NK-92 (cell line): ENCODE measurements around the gene CNOT11.

ENCODE experiments used
- DNase-seq: peaks from one replicate; lab custom pipeline; 2025; ENCODE audit not compliant: unreplicated experiment; lab: John Stamatoyannopoulos, UW

CNOT11 gene

DNA sequence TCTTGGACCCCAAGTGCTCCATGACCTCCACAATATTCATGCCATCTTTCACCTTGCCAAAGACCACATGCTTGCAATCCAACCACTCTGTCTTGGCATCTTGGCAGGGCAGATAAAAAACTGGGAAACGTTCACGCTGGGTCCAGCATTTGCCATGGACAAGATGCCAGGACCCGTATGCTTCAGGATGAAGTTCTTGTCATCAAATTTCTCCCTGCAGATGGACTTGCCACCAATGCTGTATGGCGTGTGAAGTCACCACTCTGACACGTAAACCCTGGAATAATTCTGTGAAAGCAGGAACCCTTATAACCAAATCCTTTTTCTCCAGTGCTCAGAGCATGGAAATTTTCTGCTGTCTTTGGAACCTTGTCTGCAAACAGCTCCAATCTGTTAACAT is 21.5 kb downstream of the CNOT11 start:
- DNase-seq, result no peak

DNA sequence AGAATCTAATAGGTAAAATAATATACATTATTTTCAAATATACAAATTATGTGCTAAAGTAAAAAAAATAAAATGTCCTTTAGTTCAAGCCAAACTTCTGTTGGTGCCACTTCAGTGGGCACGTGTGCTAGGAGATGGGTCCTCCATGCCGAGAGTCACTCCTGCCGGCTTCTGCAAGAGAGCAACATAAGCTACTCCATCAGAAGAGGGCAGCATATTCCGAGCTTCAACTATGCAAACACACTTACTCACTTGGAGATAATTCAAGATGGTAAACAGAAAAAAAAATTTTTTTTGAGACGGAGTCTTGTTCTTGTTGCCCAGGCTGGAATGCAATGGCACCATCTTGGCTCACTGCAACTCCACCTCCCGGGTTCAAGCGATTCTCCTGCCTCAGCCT is 24.4 kb downstream of the CNOT11 start:
- DNase-seq, result no peak

DNA sequence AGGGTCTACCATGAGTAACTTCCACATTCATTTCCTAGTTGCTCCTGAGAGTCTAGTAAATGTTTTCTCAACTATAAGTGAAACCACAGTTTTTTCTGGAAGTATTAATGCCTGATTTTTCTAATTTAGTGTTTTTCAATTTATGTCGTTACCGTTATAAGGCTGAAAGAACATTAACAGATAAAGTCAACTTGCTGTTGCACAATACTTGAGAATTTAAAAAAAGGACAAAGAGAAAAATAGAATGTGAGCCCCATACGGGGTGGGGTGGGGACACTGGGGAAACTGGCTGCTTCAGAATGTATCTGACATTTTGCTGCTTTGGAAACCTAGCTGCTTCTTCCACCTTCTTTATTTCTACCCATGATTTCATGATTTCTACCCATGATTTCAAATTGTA is 26.2 kb downstream of the CNOT11 start:
- DNase-seq, result no peak

DNA sequence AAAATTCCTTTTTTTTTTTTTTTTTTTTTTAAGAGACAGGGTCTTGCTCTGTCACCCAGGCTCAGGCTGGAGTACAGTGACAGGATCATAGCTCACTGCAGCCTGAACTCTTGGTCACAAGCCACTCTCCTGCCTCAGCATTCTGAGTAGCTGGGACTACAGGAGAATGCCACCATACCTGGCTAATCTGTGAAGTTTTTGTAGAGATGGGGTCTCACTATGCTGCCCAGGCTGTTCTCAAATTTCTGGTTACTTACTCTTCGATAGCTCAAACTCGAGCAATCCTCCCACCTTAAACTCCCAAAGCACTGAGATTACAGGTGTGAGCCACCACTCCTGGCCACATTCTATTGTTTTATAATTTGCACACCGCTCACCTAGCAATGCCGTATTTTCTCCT is 28.8 kb downstream of the CNOT11 start:
- DNase-seq, result no peak

DNA sequence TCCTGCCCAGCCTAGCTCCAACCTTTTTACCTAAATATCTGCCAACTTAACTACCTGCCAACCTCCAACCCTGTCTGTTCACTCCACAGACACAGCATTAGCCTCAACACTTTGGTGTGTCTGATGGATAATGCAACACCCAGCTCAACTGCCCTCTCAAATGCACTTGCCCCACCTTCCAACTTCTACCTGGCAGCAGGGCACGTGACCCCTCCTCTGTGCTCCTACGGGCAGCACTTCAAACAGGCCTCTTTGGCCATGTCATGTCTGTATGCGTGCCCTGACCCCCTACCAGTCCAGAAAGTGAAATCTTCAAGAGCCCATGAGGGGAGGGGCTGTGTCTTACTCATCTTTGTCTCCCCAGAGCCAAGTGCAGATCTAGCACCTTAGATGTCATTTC is 30.3 kb downstream of the CNOT11 start:
- DNase-seq, result no peak

DNA sequence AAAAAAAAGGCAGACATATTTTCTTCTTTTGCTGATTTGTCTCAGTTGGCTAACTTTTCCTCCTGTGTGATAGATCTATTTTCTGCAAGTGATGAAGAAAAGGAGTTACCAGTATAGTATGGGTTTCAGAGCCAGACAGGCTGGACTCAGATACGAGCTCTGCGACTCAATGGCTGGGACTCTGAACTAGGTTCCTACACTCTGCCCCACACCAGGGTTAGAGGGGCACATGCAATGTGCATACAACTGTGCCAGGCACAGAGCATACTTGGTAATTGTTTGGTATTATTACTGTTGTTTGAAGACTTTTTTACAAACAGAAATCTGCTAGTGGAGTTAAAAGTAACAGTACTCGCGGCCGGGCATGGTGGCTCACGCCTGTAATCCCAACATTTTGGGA is 34.0 kb downstream of the CNOT11 start:
- no peak for DNase-seq

DNA sequence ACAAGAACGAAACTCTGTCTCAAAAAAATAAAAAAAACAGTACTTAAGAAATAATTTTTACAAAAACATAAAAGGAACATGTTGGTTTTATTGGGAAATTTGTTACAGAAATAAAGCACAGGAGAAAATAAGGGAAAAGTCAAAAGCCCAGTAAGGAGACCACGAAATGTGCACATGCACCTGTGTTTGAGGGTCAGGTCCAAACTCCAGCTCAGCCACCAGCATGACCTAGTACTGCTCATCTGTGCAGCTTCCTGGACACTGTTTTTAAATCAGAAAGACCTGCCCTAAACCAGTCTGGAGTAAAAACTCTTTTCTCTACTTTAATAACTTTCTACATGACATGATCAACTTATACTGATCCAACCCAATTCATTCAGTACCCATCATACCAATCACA is 34.6 kb downstream of the CNOT11 start:
- DNase-seq, result no peak

DNA sequence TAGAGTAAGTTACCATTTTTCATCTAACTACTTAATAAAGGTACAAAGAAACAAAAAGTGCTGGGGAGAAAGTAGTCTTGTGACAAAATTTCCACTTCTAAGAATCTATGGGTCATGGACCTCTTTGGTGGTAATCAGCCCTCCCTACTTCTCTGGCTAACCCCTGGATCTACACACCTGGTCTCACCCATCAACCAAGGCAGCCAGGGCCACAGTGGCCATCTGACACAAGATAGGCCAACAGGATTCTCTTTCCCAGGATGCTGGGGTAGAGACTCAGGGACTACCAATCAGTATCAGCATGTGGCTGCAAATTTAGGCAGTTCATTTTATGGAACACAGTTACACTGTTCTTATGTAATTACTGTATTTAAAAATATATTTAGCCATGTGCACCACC is 38.0 kb downstream of the CNOT11 start:
- DNase-seq, result no peak

DNA sequence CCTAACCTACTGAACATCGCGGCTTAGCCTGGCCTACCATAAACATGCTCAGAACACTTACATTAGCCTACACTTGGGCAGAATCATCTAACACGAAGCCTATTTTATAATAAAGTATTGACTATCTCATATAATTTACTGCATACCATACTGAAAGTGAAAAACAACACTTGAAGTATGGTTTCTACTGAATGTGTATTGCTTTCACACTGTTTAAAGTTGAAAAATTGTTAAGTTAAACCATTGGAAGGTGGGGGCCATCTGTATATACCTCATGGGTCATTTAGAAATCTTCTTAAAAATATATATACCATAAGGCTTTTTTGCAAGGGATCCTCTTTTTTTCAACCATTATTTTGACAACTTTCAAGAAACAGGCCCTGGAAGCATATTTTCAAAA is 39.3 kb downstream of the CNOT11 start:
- no peak for DNase-seq

DNA sequence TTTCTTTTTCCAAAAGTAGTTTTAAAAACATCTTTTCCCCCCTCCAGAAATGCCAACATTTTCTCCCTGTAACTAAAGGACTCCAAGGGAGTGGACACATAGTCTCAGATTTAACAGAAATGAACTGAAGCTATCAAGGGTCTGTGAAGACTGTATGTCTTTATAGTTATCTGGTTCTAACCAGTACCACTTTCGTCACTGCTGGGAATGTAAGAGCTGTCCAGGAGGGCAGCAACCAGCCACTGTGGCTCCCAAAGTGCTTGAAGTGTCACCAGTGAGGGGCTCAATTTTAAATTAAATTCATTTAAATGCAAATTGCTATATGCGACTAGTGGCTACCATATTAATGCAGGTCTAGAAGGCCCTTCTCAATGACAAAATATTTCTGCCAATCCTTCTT is 40.9 kb downstream of the CNOT11 start:
- DNase-seq, result no peak

DNA sequence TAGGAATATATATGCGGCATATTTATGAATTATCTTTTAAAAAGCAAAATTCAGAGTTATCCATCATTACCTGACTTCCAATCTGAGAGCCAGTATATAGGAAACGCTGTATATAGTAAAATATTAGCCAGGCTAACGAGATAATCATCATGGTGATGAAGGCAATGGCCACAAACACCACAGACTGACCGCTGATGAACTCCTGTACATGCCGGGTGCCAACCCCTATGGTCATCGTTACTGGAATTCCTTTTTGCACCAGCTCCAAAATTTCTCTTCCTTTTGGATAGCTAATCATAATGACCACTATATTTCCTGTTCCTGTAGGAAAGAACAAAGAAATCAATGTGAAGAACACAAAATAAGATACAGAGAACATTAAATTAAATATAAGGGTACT is 42.2 kb downstream of the CNOT11 start:
- DNase-seq, result no peak

DNA sequence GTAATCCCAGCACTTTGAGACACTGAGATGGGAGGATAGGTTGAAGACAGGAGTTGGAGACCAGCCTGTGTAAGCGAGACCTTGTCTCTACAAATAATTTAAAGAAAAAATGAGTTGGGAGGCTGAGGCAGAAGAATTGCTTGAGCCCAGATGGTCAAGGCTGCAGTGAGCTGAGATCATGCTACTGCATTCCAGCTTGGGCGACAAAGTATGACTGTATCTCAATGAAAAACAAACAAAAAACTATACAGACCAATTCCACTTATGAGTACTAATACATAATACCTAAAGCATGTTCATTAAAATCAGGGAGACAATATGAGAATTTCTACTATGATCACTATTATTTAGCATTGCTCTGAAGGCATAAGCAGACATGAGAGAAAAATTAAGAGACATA is 43.2 kb downstream of the CNOT11 start:
- DNase-seq, result no peak

DNA sequence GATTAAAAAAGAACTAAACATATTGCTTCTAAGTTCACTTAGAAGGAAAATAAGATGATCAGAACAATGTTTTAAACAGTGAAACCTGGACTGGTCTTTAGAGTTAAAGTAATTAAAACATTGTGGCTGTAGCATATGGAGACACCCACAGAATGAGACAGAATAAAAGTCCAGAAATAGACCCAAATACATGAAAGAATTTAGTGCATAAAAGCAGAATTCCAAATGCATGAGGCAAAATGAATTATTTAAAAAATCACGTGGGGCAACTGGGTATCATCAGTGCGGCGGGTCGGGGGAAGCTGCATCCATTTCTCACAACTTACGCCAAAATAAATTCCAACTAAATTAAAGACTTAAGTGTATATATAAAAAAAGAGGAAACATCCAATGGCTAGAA is 43.7 kb downstream of the CNOT11 start:
- no peak for DNase-seq

DNA sequence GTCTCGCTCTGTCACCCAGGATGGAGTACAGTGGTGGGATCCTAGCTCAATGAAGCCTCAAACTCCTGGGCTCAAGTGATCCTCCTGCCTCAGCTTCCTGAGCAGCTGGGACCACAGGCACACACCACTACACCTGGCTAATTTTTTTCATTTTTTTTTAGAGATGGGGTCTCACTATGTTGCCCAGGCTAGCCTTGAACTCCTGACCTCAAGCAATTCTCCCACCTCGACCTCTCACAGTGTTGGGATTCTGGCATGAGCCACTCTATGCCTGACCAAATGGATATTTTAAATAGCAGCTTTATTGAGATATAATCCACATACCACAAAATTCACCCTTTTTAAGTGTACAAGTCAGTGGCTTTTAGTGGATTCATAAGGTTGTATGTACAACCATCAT is 44.7 kb downstream of the CNOT11 start:
- DNase-seq, result no peak

DNA sequence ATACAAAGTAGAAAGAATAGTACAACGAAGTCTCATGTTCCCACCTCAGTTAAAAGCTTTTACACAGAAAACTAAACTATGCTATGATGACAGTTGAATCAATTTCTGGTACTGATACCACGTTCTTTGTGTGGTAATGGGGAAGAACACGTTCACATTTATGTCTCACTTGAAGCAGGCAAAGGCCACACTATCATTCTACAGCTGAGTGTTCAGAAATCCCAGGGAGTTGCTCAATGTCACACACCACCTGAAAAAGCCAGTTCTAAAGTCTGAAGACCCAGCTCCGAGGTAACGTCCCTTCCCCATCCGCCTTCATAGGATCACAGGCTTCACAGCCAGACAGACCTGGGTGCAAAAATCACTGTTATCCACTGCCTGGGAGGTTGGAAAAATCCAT is 46.9 kb downstream of the CNOT11 start:
- DNase-seq, result no peak

DNA sequence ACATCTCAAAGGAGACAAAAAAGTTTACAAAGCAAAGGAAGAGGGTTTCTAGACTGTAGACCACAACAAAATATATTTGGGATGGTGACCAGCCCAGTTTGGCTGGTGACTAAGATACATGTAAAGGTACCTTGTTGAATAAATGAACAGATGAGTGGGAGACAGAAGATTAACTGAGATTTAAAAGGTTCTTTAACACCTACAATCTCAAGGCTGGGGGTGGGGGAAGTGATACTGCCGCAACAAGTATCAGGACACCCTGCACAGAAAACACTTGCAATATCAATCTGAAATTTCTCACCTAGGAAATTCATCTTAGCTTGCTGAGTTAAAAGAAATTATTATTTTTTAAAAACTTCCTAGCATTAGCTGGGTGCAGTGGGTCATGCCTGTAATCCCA is 47.5 kb downstream of the CNOT11 start:
- no peak for DNase-seq

DNA sequence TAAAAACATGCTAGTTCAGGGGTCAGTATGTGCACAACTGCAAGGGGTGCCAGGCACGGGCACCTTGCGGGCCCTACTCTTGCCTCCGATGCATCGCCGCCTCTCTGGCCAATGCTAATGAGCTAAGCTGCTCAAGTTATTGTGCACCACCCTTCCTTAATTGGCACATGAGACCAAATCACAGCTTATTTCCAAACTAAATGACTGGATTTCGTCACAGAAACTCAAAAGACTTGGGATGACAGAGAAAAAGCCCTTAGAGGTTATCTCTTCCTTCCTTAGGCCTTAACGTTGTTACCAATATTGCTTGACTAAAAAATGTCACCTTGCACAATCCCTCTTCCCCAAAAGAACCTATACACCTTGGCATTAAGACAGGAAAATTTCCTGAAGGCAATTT is 48.1 kb downstream of the CNOT11 start:
- no peak for DNase-seq

DNA sequence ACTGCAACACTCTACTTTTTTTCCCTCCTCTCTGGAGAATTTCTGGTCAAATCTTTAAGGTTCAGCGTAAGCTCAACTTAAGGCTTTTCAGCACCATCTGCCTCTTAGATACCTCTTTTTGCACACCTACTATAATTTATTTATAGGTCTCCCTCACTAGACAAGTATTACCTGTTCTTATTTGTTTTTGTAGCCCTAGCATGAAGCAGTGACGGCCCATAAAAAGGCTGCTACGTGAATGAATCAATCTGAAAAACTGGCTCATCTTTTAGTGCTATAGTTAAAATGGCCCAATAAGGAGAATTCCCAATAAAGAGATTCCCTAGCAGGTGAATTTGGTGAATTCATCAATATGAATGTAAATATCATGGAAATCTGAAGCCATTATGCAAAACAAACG is 49.3 kb downstream of the CNOT11 start:
- no peak for DNase-seq

DNA sequence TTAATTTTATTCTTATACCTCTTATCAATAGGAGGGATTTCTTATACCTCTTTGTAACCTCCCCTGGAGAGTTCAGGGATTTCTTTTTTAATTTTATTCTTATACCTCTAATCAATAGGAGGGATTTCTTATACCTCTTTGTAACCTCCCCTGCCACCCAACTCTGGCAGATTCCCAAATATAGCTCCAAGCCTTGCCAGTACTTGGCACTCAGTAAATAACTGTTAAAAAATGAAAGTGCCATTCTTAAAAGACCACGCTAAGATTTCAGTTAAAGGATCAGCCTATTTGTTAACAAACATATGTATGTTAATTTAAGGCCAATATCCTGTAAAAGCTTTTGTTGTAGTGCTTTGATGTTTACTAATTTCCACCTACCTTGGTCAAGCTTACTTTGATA is 51.0 kb downstream of the CNOT11 start:
- no peak for DNase-seq

DNA sequence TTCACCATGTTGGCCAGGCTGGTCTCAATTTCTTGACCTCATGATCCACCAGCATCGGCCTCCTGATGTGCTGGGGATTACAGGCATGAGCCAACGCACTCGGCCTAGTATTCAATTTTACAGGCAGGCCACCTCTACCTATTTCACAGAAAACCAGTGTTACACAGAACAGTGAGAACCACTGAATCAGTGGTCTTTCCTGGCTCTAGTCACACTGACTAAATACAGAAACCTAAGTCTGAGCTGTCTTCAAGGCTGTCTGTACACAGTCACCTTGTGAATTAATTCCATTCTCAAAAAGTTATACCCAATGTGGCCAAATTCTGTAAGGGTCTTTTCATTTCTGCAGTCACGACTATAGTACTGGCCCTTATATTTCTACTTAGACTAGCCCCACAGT is 52.3 kb downstream of the CNOT11 start:
- no peak for DNase-seq

DNA sequence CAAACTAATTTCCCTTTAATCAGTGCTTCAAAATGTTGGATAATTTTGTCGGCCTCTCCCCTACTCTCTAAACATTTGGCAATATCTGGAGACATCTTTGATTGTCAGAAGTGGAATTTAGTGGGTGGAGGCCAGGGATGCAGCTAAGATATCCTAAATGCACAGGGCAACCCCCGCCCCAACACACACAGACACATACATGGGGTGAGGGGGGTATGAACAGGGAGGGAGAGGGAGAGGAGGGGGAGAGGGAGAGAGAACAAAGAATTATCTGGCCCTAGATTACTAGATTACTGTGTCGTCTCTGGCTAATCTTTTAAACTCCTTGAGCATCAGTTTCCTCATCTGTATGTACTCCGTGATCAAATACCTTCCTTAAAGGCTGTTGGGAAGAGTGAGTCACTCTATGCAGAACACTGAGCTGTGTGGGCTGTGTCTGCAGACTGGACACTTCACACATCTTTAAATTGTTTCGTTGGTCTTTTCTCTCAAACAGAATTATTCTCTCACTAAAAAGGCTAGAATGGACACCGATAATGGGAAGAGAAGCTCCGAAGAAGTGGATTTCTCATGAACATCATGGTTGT is 52.9 kb downstream of the CNOT11 start:
- DNase-seq, result no peak

DNA sequence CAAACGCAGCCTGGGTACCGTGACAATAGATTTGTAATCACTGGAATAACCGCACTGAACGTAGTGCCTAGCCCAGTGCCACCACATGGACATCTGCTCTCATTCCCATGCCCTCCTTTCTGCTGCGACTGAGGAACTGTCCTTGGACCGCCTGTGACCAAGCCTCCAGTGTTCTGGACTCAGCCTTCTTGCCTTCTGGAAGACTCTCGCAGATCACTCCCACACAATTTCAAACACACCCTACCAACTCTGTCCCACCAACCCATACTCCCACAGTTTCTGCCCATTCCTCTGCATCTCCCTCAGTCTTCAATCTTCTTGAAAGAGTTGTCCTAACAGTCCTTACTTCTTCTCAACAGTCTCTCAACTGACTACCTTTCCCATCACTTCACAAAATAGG is 53.7 kb downstream of the CNOT11 start:
- no peak for DNase-seq

DNA sequence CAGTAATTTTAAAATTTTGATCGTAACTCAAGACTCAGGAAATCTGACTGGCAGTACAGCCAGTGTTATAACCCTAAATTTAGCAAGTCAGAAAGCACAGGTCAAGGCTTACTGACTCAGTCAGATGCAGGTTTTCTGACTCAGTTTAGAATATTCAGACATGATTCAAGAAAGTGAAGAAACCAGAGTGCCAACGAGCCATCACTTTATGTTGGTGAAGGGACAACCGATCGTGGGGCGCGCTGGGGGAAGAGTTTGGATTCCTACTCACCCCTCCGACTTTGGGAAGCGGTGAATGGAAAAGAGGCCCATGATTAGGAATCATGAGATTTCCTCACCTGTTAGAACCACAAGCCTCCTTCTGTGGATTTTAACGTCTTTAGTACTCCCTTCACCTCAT is 54.8 kb downstream of the CNOT11 start:
- no peak for DNase-seq

DNA sequence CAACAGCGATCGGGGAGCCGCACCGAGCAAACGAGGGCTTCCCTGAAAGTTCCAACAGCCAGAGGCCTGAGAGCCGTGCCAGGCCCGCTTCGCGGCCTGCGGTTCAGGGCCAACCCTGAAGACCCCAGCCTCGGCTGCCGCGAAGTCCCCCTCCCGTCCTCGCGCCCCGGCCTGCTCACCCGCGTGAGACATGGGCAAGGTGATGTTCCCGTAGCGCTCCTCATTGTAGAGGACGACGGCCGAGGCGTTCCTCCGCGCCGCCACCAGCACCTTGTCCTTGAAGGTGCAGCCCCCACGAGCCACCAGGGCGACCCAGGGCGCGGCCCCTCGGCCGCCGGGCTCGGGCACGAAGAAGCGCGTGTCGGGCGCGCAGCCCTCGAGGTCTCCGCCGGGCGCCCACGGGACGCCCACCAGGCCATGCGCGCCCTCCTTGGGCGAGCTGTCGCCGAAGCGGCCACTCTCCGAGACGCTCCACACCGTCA is 55.3 kb downstream of the CNOT11 start:
- DNase-seq, result no peak
